SK-N-SH (cell line): ENCODE measurements around the gene PRTFDC1. TPM values are rescaled to one million over a fixed set of nuclear protein-coding genes. Genes with fewer than 3 reads are reported as not detected.

Experiments used
- CTCF ChIA-PET: fragments of 300-600, 350-600 bp; formaldehyde crosslinking; extraction: SDS; loops from one replicate; lab custom pipeline; 2021; lab: Yijun Ruan, JAX
- POLR2A ChIA-PET: fragments of 350-600 bp; sonication (Branson Sonifier 250); formaldehyde crosslinking; extraction: SDS; loops from one replicate; lab custom pipeline; 2020; ENCODE audit warnings: antibody characterized with exemption, inconsistent platforms; lab: Yijun Ruan, JAX
- DNase-seq: peaks from one replicate; pipeline ENCODE4 v3.0.0; 2012
- H2AFZ ChIP-seq: fragments of 200-600 bp; sonication (generic); 2 replicates; pipeline ENCODE4 v1.8.1; 2016; ENCODE audit warnings: antibody characterized with exemption, mild to moderate bottlenecking, low read depth
- H3F3A ChIP-seq: fragments of 200-600 bp; sonication (generic); replicated peaks from 2 replicates; pipeline ENCODE3; 2016; ENCODE audit warnings: antibody characterized with exemption, mild to moderate bottlenecking; ENCODE audit not compliant: insufficient read depth
- H3K27ac ChIP-seq, 2 experiments: fragments of 200-500 bp in 1 of 2; fragments of 200-600 bp in 1 of 2; sonication (Bioruptor generic) in 1 of 2; sonication (generic), shearing (Covaris generic) in 1 of 2; 2 replicates each; pipeline versions ENCODE4 v1.5.1 to v1.6.1; 2014 to 2016; ENCODE audit warnings: low read depth in 2 of 2, inconsistent platforms in 1 of 2, low read length in 1 of 2, mild to moderate bottlenecking in 1 of 2, mixed read lengths in 1 of 2
- H3K27me3 ChIP-seq: fragments of 200-600 bp; sonication (generic), shearing (Covaris generic); 2 replicates; pipeline ENCODE4 v1.6.1; 2016; ENCODE audit warnings: mixed run types; ENCODE audit not compliant: insufficient read depth
- H3K36me3 ChIP-seq, 2 experiments: fragments of 200-500 bp in 1 of 2; fragments of 200-600 bp in 1 of 2; sonication (Bioruptor generic) in 1 of 2; sonication (generic) in 1 of 2; replicated peaks in 1 of 2; 2 replicates each; pipeline versions ENCODE3 to v1.5.1; 2014 to 2016; ENCODE audit warnings: low read length in 1 of 2, mild to moderate bottlenecking in 1 of 2; ENCODE audit not compliant: insufficient read depth in 2 of 2, control insufficient read depth in 1 of 2
- H3K4me1 ChIP-seq, 2 experiments: fragments of 200-500 bp in 1 of 2; fragments of 200-600 bp in 1 of 2; sonication (Bioruptor generic) in 1 of 2; sonication (generic), shearing (Covaris generic) in 1 of 2; 2 replicates each; pipeline versions ENCODE4 v1.5.1 to v1.6.1; 2014 to 2016; ENCODE audit warnings: low read depth in 1 of 2, low read length in 1 of 2, mixed run types in 1 of 2; ENCODE audit not compliant: insufficient read depth in 2 of 2, control insufficient read depth in 1 of 2
- H3K4me2 ChIP-seq: fragments of 200-600 bp; sonication (generic), shearing (Covaris generic); 2 replicates; pipeline ENCODE4 v1.6.1; 2017; ENCODE audit warnings: mixed run types
- H3K4me3 ChIP-seq, 2 experiments: fragments of 200-500 bp in 1 of 2; fragments of 200-600 bp in 1 of 2; sonication (Bioruptor generic) in 1 of 2; sonication (generic), shearing (Covaris generic) in 1 of 2; 2 replicates each; pipeline versions ENCODE4 v1.5.1 to v1.8.1; 2014 to 2016; ENCODE audit warnings: low read depth in 2 of 2, inconsistent platforms in 1 of 2, low read length in 1 of 2, mild to moderate bottlenecking in 1 of 2, mixed read lengths in 1 of 2, moderate library complexity in 1 of 2
- H3K79me2 ChIP-seq: fragments of 200-600 bp; sonication (generic); 2 replicates; pipeline ENCODE4 v1.8.1; 2017; ENCODE audit warnings: mild to moderate bottlenecking; ENCODE audit not compliant: insufficient read depth
- H3K9ac ChIP-seq: fragments of 200-600 bp; sonication (generic); 2 replicates; pipeline ENCODE4 v1.6.1; 2017; ENCODE audit warnings: mixed run types
- H3K9me2 ChIP-seq: fragments of 200-600 bp; sonication (generic); 2 replicates; pipeline ENCODE4 v1.6.1; 2017; ENCODE audit warnings: mixed run types
- H3K9me3 ChIP-seq: fragments of 200-600 bp; sonication (generic); 2 replicates; pipeline ENCODE4 v1.6.1; 2017; ENCODE audit warnings: mixed run types, mild to moderate bottlenecking, moderate library complexity
- H4K20me1 ChIP-seq: fragments of 200-600 bp; sonication (generic); 2 replicates; pipeline ENCODE4 v1.6.1; 2017; ENCODE audit warnings: mild to moderate bottlenecking, mixed run types; ENCODE audit not compliant: insufficient read depth
- EP300 ChIP-seq, 2 experiments: IDR thresholded peaks; 2 replicates each; pipeline versions ENCODE4 v1.4.0 to v1.6.1; 2012; ENCODE audit warnings: borderline replicate concordance in 1 of 2, low read depth in 1 of 2, low read length in 1 of 2
- GATA2 ChIP-seq: sonication (generic); formaldehyde crosslinking; IDR thresholded peaks from 2 replicates; pipeline ENCODE4 v1.5.0; 2020; ENCODE audit warnings: mild to moderate bottlenecking, missing genetic modification reagents
- JUND ChIP-seq: IDR thresholded peaks from 2 replicates; pipeline ENCODE4 v1.4.0; 2012
- MAX ChIP-seq: IDR thresholded peaks from 2 replicates; pipeline ENCODE4 v1.4.0; 2012; ENCODE audit warnings: low read depth
- MEF2A ChIP-seq: IDR thresholded peaks from 2 replicates; pipeline ENCODE4 v1.4.0; 2012; ENCODE audit warnings: low read depth, borderline replicate concordance
- NRF1 ChIP-seq: IDR thresholded peaks from 2 replicates; pipeline ENCODE4 v1.6.1; 2012; ENCODE audit warnings: low read depth, mild to moderate bottlenecking, low read length
- POLR2AphosphoS5 ChIP-seq: IDR thresholded peaks from 2 replicates; pipeline ENCODE4 v1.6.1; 2012; ENCODE audit warnings: low read depth, low read length
- RAD21 ChIP-seq: IDR thresholded peaks from 2 replicates; pipeline ENCODE4 v1.6.1; 2012; ENCODE audit warnings: mild to moderate bottlenecking, low read length
- SIN3A ChIP-seq: IDR thresholded peaks from 2 replicates; pipeline ENCODE4 v1.6.1; 2012; ENCODE audit warnings: low read depth, mild to moderate bottlenecking, low read length, moderate library complexity, borderline replicate concordance
- SMC3 ChIP-seq: IDR thresholded peaks from 2 replicates; pipeline ENCODE4 v1.6.1; 2012; ENCODE audit warnings: low read depth, low read length, improper control_type of control experiment
- TCF12 ChIP-seq: IDR thresholded peaks from 2 replicates; pipeline ENCODE4 v1.4.0; 2012
- USF1 ChIP-seq: IDR thresholded peaks from 2 replicates; pipeline ENCODE4 v1.4.0; 2012; ENCODE audit warnings: low read depth, borderline replicate concordance
- WGBS: methylation state at CpG from one replicate; pipeline ENCODE4 v1.1.6; 2017; ENCODE audit warnings: low lambda C conversion rate; 5-methylcytosine and 5-hydroxymethylcytosine counted together
- polyA plus RNA-seq, 3 experiments: library from polyadenylated mRNA; depleted of rRNA; stranded (reverse); fragments of >200 nt; gene quantifications; 2 replicates each; pipeline ENCODE4 v1.2.3, GENCODE V29; 2012
- TF ChIP-seq, protein P1 (sequence below): IDR thresholded peaks from 2 replicates; pipeline ENCODE4 v1.4.0; 2012; ENCODE audit warnings: low read depth, borderline replicate concordance
- TF ChIP-seq, protein P2 (sequence below): fragments of 150-350 bp; IDR thresholded peaks from 2 replicates; pipeline ENCODE4 v1.6.1; 2016; ENCODE audit warnings: mild to moderate bottlenecking, low read depth, low read length

The PRTFDC1 gene
- polyA plus RNA-seq, 1 of the 3 experiments (the other 2 are of a cell fraction), result 6.6 TPM

GRCh38 chr10:24899571-24899970, 52.8 kb downstream of the PRTFDC1 start:
- WGBS, result 98% methylated on average over 2 of the region's 2 CpGs

GRCh38 chr10:24898501-24898900, 53.9 kb downstream of the PRTFDC1 start:
- WGBS, result 83% methylated on average over 2 of the region's 2 CpGs
- no peak for TF ChIP-seq SMC3
- TF ChIP-seq NRF1, result no peak
- Histone ChIP-seq H3K36me3 (no peaks in the 10 kb centered on the region), H3F3A (peaks cover 26% of the 10 kb centered on the region), H3K79me2 (no peaks in the 10 kb centered on the region), H3K4me1 (peaks cover 3 to 24% of the 10 kb centered on the region in 2 experiments; a peak in 2 of 4 replicates), H3K9me3 (no peaks in the 10 kb centered on the region), H3K4me2 (no peak overlapping the region), H3K4me3 (no peak overlapping the region), H2AFZ (no peak overlapping the region), H3K9ac (no peak overlapping the region), H4K20me1 (no peaks in the 10 kb centered on the region), H3K27me3 (no peaks in the 10 kb centered on the region), H3K9me2 (no peaks in the 10 kb centered on the region), H3K27ac (no peak overlapping the region)
- CTCF ChIA-PET, result interaction anchor here (0.5 kb wide), 1 partner anchor 62 kb away, joined by 4 read pairs; no protein-coding TSS in a partner anchor
- POLR2A ChIA-PET, result no interaction called here
- DNase-seq, result no peak

More at GRCh38 chr10:24899571-24899970, 52.8 kb downstream of the PRTFDC1 start:
- Histone ChIP-seq H3F3A (peaks cover 26% of the 10 kb centered on the region), H3K27me3 (no peaks in the 10 kb centered on the region), H3K9me3 (no peaks in the 10 kb centered on the region), H3K9me2 (no peaks in the 10 kb centered on the region), H2AFZ (no peak overlapping the region), H3K4me3 (no peak overlapping the region), H3K4me1 (peaks cover 3 to 21% of the 10 kb centered on the region in 2 experiments; a peak in 2 of 4 replicates), H3K9ac (no peak overlapping the region), H3K79me2 (no peaks in the 10 kb centered on the region), H3K4me2 (no peak overlapping the region), H3K36me3 (no peaks in the 10 kb centered on the region), H3K27ac (no peak overlapping the region), H4K20me1 (no peaks in the 10 kb centered on the region)
- DNase-seq, result no peak
- POLR2A ChIA-PET, result no interaction called here
- CTCF ChIA-PET, result no interaction called here
- TF ChIP-seq TCF12 (no peak), RAD21 (no peak), JUND (no peak), MEF2A (no peak), POLR2AphosphoS5 (no peak), SIN3A (no peak), GATA2 (CRISPR knock-in tag) (no peak), USF1 (no peak), EP300 (IDR thresholded peaks at IDR 0.05; ENCODE audit: borderline replicate concordance in 1 of 2, low read depth in 1 of 2, low read length in 1 of 2) (no peak), MAX (no peak), NRF1 (no peak)
- TF ChIP-seq, protein P1, sequence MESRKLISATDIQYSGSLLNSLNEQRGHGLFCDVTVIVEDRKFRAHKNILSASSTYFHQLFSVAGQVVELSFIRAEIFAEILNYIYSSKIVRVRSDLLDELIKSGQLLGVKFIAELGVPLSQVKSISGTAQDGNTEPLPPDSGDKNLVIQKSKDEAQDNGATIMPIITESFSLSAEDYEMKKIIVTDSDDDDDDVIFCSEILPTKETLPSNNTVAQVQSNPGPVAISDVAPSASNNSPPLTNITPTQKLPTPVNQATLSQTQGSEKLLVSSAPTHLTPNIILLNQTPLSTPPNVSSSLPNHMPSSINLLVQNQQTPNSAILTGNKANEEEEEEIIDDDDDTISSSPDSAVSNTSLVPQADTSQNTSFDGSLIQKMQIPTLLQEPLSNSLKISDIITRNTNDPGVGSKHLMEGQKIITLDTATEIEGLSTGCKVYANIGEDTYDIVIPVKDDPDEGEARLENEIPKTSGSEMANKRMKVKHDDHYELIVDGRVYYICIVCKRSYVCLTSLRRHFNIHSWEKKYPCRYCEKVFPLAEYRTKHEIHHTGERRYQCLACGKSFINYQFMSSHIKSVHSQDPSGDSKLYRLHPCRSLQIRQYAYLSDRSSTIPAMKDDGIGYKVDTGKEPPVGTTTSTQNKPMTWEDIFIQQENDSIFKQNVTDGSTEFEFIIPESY, result no peak
- TF ChIP-seq, protein P2, sequence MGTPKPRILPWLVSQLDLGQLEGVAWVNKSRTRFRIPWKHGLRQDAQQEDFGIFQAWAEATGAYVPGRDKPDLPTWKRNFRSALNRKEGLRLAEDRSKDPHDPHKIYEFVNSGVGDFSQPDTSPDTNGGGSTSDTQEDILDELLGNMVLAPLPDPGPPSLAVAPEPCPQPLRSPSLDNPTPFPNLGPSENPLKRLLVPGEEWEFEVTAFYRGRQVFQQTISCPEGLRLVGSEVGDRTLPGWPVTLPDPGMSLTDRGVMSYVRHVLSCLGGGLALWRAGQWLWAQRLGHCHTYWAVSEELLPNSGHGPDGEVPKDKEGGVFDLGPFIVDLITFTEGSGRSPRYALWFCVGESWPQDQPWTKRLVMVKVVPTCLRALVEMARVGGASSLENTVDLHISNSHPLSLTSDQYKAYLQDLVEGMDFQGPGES, result no peak
